GM21526 (cell line): Measurements from ENCODE around the gene PHACTR4.
"Not testable (repeated sequence)": the region's sequence is repeated elsewhere in the genome, so short reads cannot be mapped to it uniquely, and the experiment has no call there.

ENCODE experiments used
- ATAC-seq: cut with Tn5 transposase; IDR thresholded peaks from one replicate; pipeline ENCODE4 v1.9.1; 2021; ENCODE audit warnings: moderate library complexity; ENCODE audit not compliant: unreplicated experiment, low FRiP score

The PHACTR4 gene

GRCh38 chr1:28482138-28482537 lies 112.6 kb downstream of the PHACTR4 start:
- no peak for ATAC-seq

DNA sequence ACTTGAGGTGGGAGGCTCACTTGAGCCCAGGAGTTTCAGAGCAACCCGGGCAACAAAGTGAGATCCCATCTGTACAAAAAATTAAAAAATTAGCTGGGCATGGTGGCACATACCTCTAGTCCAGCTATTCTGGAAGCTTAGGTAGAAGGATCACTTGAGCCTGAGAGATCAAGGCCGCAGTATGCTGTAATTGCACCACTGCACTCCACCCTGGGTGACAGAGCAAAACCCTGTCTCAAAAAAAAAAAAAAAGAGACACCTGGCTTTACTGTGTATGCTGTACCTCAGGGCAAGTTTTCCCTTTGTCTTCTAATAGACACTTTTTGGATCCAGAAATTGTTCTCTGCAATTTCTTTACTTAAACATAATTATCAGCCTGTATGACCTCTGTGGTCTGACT lies 113.2 kb downstream of the PHACTR4 start:
- no peak for ATAC-seq

DNA sequence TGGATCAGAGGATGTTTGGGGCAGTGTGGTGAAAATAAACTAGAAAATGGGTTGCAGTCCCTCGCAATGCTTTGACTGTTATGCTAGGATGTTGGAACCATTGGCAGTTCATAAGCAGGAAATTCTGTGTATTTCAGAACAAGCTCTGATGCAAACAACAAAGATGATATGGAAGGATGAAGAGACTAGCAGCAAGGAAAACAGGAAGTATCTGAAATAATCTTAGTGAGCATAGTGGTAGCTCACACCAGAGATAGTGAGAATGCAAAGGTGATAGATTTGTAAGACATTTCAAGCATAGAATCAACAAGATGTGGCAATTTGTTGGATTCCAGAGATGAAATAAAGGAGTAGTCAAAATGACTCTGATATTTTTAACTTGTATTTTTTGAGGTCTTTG lies 125.2 kb downstream of the PHACTR4 start:
- ATAC-seq, result no peak

GRCh38 chr1:28499553-28499952 lies 130.0 kb downstream of the PHACTR4 start:
- no peak for ATAC-seq

DNA sequence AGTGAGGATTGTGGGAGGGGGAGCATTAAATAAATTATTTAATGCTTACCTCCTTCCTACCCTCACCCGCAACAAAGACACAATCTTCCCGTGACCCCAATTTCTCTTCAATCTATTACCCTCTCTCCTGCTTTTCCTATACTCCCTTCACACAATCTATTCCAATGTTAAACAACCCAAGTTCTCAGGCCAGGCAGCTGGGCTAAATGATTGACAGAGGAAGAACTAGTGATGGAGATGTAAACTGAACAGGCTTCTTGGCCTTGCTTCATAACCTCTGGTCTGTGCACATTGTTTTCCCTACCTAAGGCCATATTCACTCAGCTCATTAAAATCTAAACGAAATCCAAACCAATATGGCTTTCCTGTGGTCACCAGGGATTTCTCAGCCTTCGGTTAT lies 132.4 kb downstream of the PHACTR4 start:
- ATAC-seq, result no peak

GRCh38 chr1:28503117-28503516 lies 133.6 kb downstream of the PHACTR4 start:
- no peak for ATAC-seq

DNA sequence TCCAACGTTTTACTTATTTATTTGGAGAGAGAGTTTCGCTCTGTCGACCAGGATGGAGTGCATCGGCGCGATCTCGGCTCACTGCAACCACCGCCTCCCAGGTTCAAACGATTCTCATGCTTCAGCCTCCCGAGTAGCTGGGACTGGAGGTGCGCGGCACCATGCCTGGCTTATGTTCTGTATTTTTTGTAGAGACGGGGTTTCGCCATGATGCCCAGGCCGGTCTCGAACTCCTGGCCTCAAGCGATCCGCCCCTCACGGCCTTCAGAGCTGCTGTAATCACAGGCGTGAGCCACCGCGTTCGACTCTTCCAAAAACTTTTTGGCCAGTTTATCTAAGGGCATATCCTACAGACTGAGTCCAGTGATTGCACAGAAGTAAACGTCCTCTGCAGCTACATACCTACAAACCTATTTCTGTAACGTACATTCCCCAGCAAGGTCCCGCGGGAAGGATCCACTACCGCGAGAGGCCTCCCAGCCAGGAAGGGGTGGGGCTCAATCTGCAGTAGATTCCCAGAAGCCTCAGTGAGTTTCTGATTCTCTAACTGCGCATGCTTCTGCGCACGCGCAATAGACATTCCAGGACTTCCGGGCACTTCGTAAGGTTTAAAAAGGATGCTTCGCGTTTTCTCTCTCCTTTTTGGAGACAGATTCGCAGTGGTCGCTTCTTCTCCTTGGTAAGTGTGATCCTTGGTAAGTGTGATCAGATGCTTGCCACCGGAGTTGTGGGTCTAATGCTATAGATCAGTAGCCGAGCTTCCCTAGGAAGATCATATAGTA lies 136.1 kb downstream of the PHACTR4 start, which contains the start of gene RCC1:
RCC1 (plus strand) TSS at position 638 of the 782 bp plus-strand sequence. CDS start 23,824 bp downstream, outside the sequence.
- ATAC-seq, result peak; percentile 71

DNA sequence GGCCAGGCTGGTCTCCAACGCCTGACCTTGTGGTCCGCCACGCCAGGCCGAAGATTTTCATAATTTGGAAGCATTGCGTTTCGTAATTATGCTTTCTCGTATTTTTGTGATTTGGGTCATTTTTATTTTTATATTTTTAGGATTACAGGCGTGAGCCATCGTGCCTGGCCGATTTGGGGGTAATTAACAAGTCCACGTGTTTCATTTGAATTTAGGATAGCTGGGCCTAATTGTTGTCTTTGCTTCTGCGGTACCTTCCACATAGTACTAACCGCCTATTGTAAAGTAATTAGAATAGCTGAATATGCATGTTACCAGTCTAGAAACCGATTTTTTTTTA lies 137.3 kb downstream of the PHACTR4 start:
- no peak for ATAC-seq

- no peak for ATAC-seq
These were observed 137.7 kb downstream of the PHACTR4 start for GRCh38 chr1:28507247-28507645.

DNA sequence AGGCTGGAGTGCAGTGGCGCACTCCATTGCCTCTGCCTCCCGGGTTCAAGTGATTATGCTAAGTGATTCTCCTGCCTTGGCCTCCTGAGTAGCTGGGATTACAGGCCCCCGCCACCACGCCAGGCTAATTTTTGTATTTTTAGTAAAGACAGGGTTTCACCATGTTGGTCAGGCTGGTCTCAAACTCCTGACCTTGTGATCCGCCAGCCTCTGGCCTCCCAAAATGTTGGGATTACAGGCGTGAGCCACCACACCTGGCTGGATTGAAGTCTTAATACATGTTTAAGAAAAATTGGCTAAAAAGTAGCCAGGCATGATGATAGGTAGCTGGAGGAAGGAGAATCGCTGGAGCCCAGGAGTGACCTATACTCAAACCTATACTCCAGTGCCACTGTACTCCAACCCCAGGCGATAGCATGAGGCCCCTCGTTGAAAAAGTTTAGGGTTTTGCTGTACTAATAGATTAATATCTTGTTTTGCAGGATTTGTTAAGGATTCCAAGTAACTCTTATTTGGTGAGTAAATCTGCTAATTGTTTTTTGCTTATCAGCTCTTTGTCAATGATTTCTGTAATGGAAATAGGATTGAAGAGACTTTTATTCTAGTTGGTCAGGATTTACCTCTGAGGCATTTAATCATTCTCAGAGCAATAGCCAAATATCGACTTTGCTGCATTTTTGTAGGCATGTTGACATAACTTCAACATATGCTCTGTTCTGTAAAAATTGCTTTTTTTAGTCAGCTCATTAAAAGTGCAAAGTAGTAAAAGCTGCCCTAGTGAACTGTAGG lies 138.3 kb downstream of the PHACTR4 start:
- no peak for ATAC-seq

- ATAC-seq, result no peak
These were observed 138.9 kb downstream of the PHACTR4 start for GRCh38 chr1:28508435-28508754.

GRCh38 chr1:28509705-28510272 lies 140.2 kb downstream of the PHACTR4 start:
- ATAC-seq, result no peak

DNA sequence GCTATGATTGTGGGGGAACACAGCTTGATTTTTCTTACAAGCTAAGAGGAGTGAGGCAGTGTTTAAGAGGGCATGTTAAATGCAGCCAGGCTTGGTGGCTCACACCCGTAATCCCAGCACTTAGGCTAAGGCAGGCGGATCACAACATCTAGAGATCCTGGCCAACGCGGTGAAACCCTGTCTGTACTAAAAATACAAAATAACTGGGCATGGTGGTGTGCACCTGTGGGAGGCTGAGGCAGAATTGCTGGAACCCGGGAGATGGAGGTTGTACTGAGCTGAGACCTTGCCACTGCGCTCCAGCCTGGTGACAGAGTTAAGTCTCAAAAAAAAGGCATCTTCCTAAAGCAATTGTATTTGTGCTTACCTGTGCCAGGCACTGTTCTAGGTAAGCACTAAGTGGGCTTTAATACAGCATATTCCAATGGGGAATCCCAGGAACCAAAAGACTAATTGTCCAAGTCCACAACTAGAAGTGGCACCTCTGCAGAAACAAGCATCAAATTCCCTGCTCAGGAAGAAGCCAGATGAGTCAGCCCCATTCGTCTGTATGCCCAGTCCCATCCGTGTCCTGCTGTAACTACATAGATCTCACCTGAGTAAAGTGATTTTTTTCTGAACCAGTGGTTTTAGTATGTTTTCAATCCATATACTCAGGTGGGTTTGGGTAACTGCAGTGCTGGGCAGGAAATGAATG lies 140.9 kb downstream of the PHACTR4 start:
- ATAC-seq, result no peak

DNA sequence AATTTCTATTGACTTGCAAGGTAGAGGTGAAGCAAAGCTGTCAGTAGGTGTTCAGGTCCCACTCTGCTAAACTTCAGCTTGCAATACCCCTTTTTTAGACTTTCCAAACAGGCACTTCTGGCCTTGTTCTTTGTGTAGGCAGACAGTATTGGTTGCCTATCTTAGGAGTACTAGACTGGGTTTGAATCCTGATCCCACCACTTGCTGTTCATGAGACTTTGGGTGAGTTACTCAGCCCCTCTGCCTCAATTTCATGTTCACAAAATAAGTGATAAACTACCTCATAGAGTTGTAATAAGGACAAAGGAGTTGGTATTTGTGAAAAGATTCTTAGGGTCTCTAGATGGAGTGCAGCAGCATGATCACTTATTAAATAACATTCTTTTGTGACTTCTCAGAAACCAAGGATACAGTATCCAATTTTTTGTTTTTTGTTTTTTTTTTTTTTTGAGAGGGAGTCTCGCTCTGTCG lies 141.5 kb downstream of the PHACTR4 start:
- no peak for ATAC-seq

DNA sequence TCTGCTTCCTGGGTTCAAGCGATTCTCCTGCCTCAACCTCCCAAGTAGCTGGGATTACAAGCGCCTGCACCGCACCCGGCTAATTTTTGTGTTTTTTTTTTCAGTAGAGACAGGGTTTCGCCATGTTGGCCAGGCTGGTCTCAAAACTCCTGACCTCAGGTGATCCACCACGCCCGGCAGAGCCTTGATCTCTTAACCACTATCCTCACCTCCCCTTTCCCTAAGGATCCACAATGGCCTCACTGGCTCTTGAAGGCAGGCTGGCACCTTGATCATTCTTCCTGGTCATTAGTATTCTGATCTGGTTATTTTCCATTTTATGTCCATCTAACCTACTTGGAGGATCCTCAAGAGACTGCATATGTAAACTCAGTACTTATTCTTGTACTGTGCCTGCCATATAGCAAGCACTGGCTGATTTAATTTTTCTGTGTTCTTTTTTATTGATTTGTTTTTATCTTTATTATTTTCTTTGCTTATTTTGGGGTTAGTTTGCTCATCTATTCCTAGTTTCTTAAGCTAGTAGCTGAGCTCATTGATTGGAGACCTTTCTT lies 142.6 kb downstream of the PHACTR4 start:
- ATAC-seq, result no peak

GRCh38 chr1:28514445-28514933 lies 144.9 kb downstream of the PHACTR4 start:
- ATAC-seq, result not testable (repeated sequence)

DNA sequence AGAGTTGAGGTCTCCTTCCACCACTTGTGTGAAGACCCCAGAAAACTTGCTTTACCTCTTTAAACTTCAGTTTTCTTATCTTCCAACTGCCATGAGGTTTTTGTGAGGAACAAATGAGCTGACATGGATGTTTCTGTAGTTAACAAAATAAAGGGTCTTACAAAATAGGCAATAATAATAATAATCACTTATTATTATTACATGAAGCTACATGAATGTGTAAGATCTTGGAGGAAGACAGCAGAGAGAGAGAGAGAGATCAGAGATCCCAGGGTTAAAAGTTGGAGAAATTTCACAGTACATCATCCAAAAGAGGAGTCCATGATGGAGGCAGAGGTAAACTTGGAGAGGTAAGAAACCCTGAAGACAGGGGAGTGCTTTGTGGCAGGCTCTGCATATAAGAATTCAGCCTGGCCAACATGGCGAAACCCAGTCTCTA lies 147.0 kb downstream of the PHACTR4 start:
- no peak for ATAC-seq

DNA sequence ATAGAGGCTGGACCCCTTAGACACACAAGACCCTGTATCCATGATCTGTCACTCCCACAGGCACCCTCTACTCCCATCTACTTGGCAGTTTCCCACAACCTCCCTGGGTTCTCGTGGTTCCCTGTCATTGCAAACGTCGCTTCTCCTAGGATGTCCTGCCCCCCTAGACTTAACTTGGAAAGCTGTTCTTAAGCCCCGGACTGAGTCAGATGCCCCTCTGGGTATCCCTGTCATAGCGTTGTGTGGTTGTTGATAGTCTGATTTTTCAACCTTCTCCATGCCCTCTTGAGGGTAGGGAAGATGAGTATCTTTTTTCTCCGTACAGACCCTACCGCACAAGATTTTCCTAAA lies 148.1 kb downstream of the PHACTR4 start:
- peak; percentile 3 for ATAC-seq

- ATAC-seq, result peak; percentile 59
These were observed 148.6 kb downstream of the PHACTR4 start for GRCh38 chr1:28518000-28518744.
